Raji (cell line): Measurements from ENCODE around the gene NAB1.

Experiments
- POLR2A ChIP-seq: IDR thresholded peaks from 2 replicates; pipeline ENCODE4 v1.6.1; 2011; ENCODE audit warnings: low read depth, low read length, control low read depth; ENCODE audit not compliant: insufficient read depth

Gene NAB1

GRCh38 chr2:190649035-190649797, at the start of gene NAB1:
NAB1 (plus strand) TSS chr2:190649083; CDS start chr2:190659177, 10,094 bp downstream.
- TF ChIP-seq POLR2A, result peak; percentile 29; the same call in 1 of the 2 replicates

- TF ChIP-seq POLR2A, result no peak
Measured at GRCh38 chr2:190599546-190600220, 49.2 kb upstream of the NAB1 start.

DNA sequence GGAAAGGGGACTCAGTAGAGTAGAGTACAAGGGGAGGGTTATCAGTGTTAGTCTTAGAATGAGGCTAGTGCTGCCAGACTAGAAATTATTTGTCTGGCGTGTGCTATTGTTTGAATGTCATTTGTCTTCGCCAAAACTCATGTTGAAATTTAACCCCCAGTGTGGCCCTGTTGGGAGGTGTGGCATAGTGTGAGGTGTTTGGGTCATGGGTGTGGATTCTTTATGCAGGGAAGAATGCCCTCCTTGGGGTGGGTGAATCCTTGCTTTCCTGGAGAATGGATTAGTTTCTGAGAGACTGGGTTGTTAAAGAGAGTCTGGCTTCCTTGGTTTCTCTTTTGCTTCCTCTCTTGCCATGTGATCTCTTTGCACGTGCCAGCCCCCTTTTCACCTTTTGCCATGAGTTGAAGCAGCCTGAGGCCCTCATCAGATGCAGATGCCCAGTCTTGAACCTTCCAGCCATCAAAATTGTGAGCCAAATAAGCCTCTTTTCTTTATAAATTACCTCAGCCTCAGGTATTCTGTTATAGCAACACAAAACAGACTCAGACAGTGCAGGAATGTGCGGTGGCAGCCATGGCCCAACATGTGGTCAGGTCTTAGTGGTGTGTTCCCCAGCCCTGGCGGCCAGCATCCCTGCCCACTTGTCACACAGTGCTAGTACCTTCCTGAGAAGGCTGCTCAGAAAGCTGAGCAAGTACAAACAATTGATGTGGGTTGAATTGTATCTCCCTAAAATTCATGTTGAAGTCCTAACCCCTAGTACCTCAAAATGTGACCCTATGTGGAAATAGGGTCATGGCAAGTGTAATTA, 48.4 kb upstream of the NAB1 start:
- no peak for TF ChIP-seq POLR2A

- no peak for TF ChIP-seq POLR2A
Measured at GRCh38 chr2:190603374-190603773, 45.5 kb upstream of the NAB1 start.

DNA sequence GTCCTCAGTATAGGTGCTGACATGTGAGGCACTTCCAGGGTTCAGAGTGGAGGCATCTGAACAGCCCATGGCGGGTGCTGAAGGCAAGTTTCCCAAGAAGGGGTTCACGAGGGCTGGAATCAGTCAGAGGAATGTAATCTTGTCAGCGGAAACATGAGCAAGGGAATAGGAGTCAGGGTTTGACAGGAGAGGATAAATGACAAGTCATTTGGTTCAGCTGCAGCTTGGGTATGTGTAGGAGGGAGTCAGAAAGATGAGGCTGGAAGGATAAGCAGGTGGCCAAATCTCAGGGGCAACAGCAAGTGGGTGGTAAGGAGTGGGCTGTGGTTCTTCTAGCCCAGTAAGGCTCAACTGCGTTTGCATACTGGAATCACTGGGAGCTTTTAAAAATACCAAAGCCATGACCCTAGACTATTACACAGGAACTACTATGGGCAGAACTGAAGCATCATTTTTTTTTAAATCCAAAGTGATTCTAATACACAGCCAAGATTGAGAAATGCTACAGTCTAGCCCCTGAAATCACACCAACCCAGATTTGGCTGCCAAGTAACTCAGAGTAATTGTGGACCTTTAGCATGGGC, 41.8 kb upstream of the NAB1 start:
- TF ChIP-seq POLR2A, result no peak

- no peak for TF ChIP-seq POLR2A
Measured at GRCh38 chr2:190607657-190608357, 41.1 kb upstream of the NAB1 start.

DNA sequence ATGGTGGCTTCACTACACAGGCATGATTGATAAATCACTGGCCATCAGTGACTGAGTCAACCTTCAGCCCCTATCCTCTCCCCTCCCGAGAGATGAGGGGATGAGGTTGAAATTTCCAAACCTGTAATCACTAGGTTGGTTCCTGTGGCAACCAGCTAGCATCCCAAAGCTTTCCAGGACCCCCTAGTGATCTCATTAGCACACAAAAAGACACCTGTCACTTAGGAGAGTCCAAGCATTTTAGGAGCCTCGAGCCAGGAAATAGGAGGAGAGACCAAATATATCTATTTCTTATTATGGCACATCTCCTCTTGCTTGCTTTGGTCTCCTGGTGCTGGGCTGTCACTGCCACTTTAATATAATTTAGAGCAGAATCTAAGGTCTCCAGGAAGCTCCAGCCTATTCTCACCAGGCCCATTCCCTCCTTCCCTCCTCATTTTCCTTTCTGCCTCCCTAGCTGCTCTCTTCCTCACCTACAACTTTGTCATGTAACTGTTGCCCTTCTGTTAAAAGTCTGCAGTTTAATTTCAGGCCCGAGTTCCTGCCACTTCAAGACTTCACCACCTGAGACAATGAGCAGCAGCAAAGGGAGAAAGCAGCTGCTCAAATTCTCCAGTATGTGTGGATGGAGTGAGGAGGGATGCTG, 33.2 kb upstream of the NAB1 start:
- TF ChIP-seq POLR2A, result no peak

DNA sequence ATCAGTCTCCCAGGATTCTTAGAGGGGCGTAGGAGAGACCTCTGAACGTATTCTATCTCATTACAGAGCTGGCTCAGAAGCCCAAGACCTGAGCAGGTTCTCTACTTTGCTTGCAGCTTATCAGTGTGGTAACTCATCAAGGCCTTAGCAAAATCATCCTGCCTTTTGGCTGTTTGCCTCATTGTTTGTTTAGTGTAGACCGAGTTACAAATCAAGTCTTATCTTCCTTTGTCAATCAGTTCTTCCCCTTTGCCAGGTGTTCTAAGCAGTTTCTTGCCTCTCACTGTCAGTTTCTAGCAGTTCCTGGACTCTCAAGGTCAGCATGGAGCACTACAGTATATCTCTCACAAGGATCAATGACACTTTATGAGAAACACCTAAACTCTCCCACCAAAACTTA, 30.9 kb upstream of the NAB1 start:
- TF ChIP-seq POLR2A, result no peak

DNA sequence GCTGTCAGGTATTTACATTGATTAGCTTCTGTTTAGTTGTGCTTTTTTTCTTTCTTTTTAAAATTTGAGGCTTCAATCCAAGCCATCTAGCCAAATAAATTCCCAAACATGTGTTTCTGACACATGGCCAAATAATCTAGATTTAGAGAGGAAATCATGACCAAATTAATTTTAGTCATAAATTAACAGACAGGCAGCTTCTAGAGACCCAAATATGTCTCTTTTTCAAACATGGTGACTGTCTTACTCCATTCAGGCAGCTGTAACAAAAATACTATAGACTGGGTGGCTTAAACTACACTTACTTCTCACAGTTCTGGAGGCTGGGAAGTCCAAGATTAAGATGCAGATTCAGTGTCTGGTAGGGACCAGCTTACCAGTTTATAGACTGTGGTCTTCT, 23.2 kb upstream of the NAB1 start:
- TF ChIP-seq POLR2A, result no peak

- TF ChIP-seq POLR2A, result no peak
Measured at GRCh38 chr2:190626641-190627210, 22.2 kb upstream of the NAB1 start.

DNA sequence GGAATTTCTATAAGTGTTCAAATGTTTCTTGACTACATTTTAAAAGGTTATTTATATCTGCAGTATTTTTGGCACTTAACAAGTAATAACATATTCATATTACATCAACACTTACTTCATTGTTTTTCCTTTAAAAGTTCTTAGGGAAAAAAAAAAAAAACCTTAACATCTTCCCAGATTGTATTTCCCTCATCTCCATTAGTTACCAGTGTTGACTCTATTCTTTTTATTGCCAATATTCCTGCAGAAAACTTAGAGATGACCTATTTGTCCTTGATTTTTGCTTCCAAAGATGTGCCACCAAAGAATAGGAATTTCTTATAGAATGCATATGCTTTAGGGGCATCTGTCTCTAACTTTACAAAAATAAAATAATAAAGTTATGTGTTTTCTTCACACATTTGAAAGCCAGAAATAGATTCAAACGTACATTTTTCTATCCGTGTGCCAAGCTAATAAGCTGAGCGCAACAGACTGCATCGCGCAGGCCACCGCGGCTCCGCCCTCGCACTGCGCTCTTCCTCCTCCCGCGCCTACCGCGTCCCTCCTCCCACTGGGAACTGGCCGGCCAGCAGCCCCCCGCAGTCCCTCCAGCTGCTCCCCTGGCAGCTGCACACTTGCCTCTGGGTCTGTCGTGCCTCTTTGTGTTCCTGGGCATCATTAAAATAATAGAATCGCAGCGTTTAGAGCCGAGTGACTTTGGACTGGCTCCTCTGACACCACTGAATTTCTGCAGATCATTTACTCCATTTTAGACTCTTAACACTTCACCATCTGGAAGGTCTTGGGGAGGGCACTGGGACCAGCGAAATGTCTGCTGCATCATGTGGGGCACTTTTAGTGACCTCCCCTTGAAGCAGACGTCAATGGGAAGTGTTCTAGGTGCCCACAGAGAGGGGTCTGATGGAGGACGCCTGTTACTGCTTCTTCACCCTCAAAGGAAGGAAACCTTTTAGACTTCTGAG, 21.2 kb upstream of the NAB1 start:
- no peak for TF ChIP-seq POLR2A

- TF ChIP-seq POLR2A, result no peak
Measured at GRCh38 chr2:190628591-190629319, 20.1 kb upstream of the NAB1 start.
